Liver (tissue), 3 donors: ENCODE measurements around the gene TBC1D14.

Experiments used
- EGR1 ChIP-seq, 2 donors: IDR thresholded peaks; 2 replicates each; pipeline ENCODE4 v1.6.1; 2016 to 2018; ENCODE audit warnings: antibody characterized with exemption in 2 of 2, low read depth in 2 of 2
- RAD21 ChIP-seq, 2 donors: IDR thresholded peaks; 2 replicates each; pipeline ENCODE4 v1.6.1; 2016; ENCODE audit warnings: antibody characterized with exemption in 2 of 2, mild to moderate bottlenecking in 2 of 2
- SP1 ChIP-seq: IDR thresholded peaks from 2 replicates; pipeline ENCODE4 v1.6.1; 2018; ENCODE audit warnings: antibody characterized with exemption, mild to moderate bottlenecking
- TAF1 ChIP-seq: conservative IDR thresholded peaks from 2 replicates; pipeline ENCODE4 v1.6.1; 2016; ENCODE audit warnings: antibody characterized with exemption, mild to moderate bottlenecking
- TF ChIP-seq, protein P1 (sequence below): IDR thresholded peaks from 2 replicates; pipeline ENCODE4 v1.6.1; 2016; ENCODE audit warnings: antibody characterized with exemption
- TF ChIP-seq, protein P2 (sequence below): IDR thresholded peaks from 2 replicates; pipeline ENCODE4 v1.6.1; 2016; ENCODE audit warnings: antibody characterized with exemption, mild to moderate bottlenecking
- TF ChIP-seq, protein P3 (sequence below): fragments of 150-350 bp; IDR thresholded peaks from 2 replicates; pipeline ENCODE4 v1.5.1; 2017; ENCODE audit warnings: improper control_type of control experiment, low read depth, low read length; ENCODE audit not compliant: missing input control
- TF ChIP-seq, protein P4 (sequence below): IDR thresholded peaks from 2 replicates; pipeline ENCODE4 v1.6.1; 2016; ENCODE audit warnings: antibody characterized with exemption
- donor health status: healthy.
- donor health status: healthy.

DNA sequence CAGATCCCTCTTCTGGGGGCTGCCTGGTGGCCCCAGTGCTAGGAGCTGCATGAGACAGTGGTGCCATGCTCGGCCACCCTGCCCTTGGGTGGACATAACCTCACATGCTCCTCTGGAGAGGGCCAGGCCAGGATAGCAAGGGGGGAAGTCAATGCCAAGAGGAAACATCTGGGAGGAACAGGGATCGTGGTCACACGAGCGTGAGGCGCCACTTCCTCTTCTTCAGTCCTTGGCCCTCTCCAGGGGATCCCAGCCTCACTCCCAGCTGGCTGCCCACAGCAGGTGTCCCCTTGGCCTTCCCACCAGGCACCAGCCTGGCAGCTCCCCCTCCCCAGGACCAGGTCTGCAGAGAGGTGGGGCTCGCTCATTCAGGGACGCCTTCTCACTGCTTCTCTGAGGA is 28.6 kb downstream of the TBC1D14 start:
- TF ChIP-seq EGR1 (IDR thresholded peaks at IDR 0.05; ENCODE audit: low read depth in 2 of 2) = no peak
- no peak for TF ChIP-seq TAF1
- TF ChIP-seq, protein P1, sequence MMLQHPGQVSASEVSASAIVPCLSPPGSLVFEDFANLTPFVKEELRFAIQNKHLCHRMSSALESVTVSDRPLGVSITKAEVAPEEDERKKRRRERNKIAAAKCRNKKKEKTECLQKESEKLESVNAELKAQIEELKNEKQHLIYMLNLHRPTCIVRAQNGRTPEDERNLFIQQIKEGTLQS = no peak
- TF ChIP-seq SP1 = no peak
- TF ChIP-seq, protein P2, sequence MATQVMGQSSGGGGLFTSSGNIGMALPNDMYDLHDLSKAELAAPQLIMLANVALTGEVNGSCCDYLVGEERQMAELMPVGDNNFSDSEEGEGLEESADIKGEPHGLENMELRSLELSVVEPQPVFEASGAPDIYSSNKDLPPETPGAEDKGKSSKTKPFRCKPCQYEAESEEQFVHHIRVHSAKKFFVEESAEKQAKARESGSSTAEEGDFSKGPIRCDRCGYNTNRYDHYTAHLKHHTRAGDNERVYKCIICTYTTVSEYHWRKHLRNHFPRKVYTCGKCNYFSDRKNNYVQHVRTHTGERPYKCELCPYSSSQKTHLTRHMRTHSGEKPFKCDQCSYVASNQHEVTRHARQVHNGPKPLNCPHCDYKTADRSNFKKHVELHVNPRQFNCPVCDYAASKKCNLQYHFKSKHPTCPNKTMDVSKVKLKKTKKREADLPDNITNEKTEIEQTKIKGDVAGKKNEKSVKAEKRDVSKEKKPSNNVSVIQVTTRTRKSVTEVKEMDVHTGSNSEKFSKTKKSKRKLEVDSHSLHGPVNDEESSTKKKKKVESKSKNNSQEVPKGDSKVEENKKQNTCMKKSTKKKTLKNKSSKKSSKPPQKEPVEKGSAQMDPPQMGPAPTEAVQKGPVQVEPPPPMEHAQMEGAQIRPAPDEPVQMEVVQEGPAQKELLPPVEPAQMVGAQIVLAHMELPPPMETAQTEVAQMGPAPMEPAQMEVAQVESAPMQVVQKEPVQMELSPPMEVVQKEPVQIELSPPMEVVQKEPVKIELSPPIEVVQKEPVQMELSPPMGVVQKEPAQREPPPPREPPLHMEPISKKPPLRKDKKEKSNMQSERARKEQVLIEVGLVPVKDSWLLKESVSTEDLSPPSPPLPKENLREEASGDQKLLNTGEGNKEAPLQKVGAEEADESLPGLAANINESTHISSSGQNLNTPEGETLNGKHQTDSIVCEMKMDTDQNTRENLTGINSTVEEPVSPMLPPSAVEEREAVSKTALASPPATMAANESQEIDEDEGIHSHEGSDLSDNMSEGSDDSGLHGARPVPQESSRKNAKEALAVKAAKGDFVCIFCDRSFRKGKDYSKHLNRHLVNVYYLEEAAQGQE = no peak
- TF ChIP-seq, protein P3, sequence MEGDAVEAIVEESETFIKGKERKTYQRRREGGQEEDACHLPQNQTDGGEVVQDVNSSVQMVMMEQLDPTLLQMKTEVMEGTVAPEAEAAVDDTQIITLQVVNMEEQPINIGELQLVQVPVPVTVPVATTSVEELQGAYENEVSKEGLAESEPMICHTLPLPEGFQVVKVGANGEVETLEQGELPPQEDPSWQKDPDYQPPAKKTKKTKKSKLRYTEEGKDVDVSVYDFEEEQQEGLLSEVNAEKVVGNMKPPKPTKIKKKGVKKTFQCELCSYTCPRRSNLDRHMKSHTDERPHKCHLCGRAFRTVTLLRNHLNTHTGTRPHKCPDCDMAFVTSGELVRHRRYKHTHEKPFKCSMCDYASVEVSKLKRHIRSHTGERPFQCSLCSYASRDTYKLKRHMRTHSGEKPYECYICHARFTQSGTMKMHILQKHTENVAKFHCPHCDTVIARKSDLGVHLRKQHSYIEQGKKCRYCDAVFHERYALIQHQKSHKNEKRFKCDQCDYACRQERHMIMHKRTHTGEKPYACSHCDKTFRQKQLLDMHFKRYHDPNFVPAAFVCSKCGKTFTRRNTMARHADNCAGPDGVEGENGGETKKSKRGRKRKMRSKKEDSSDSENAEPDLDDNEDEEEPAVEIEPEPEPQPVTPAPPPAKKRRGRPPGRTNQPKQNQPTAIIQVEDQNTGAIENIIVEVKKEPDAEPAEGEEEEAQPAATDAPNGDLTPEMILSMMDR = no peak
- TF ChIP-seq, protein P4, sequence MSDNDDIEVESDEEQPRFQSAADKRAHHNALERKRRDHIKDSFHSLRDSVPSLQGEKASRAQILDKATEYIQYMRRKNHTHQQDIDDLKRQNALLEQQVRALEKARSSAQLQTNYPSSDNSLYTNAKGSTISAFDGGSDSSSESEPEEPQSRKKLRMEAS = no peak
- TF ChIP-seq RAD21 (IDR thresholded peaks at IDR 0.05) = no peak
